HG03457 (cell line): ENCODE results near the gene CDK7.

ENCODE experiments used
- ATAC-seq: cut with Tn5 transposase; IDR thresholded peaks from one replicate; pipeline ENCODE4 v1.9.1; 2021; ENCODE audit warnings: moderate number of reproducible peaks; ENCODE audit not compliant: unreplicated experiment

Gene CDK7

GRCh38 chr5:69288688-69289087, 54.0 kb downstream of the CDK7 start:
- no peak for ATAC-seq

- no peak for ATAC-seq
These were observed 57.6 kb downstream of the CDK7 start for GRCh38 chr5:69292306-69292705.

GRCh38 chr5:69293882-69294281, 59.2 kb downstream of the CDK7 start:
- ATAC-seq = no peak

- no peak for ATAC-seq
These were observed 60.5 kb downstream of the CDK7 start for GRCh38 chr5:69295088-69295754.

- no peak for ATAC-seq
These were observed 64.9 kb downstream of the CDK7 start for GRCh38 chr5:69299625-69300024.

GRCh38 chr5:69300537-69301203, 66.0 kb downstream of the CDK7 start:
- ATAC-seq = no peak

- ATAC-seq = no peak
These were observed 70.8 kb downstream of the CDK7 start for GRCh38 chr5:69305512-69305911.

- ATAC-seq = no peak
These were observed 73.4 kb downstream of the CDK7 start for GRCh38 chr5:69308046-69308553.

- no peak for ATAC-seq
These were observed 74.7 kb downstream of the CDK7 start for GRCh38 chr5:69309380-69309779.

GRCh38 chr5:69312459-69313160, 77.9 kb downstream of the CDK7 start:
- no peak for ATAC-seq

GRCh38 chr5:69313428-69313827, 78.7 kb downstream of the CDK7 start:
- no peak for ATAC-seq

- no peak for ATAC-seq
These were observed 81.3 kb downstream of the CDK7 start for GRCh38 chr5:69315972-69316371.

GRCh38 chr5:69317391-69317790, 82.7 kb downstream of the CDK7 start:
- no peak for ATAC-seq

GRCh38 chr5:69326365-69326764, 91.7 kb downstream of the CDK7 start:
- ATAC-seq = no peak
